HepG2 (cell line): ENCODE data around the gene TMEM176A.

Experiments
- EED ChIP-seq: sonication (generic); formaldehyde crosslinking; IDR thresholded peaks from 2 replicates; pipeline ENCODE4 v1.5.0; 2020; ENCODE audit warnings: mild to moderate bottlenecking, missing genetic modification reagents
- FOSL2 ChIP-seq: sonication (generic); formaldehyde crosslinking; IDR thresholded peaks from 2 replicates; pipeline ENCODE4 v1.4.0; 2020; ENCODE audit warnings: missing genetic modification reagents
- RERE ChIP-seq: IDR thresholded peaks from 2 replicates; pipeline ENCODE4 v1.6.1; 2016; ENCODE audit warnings: low read depth, missing genetic modification reagents, missing compliant biosample characterization
- SMC3 ChIP-seq: IDR thresholded peaks from 2 replicates; pipeline ENCODE4 v1.6.1; 2011; ENCODE audit warnings: low read length, improper control_type of control experiment
- SP1 ChIP-seq, 2 experiments: fragments of 450-650 bp in 1 of 2; sonication (generic) in 1 of 2; formaldehyde crosslinking in 1 of 2; IDR thresholded peaks; 2 replicates each; pipeline versions ENCODE4 v1.4.0 to v1.6.1; 2016 to 2020; ENCODE audit warnings: missing genetic modification reagents in 1 of 2
- ZFX ChIP-seq: sonication (generic); formaldehyde crosslinking; IDR thresholded peaks from 2 replicates; pipeline ENCODE4 v1.4.0; 2020; ENCODE audit warnings: mild to moderate bottlenecking, low read depth, missing genetic modification reagents, moderate library complexity
- TF ChIP-seq, protein P1 (sequence below): sonication (generic); formaldehyde crosslinking; IDR thresholded peaks from 2 replicates; pipeline ENCODE4 v1.9.0; 2022; ENCODE audit warnings: low read depth, missing genetic modification reagents

- TF ChIP-seq FOSL2 (CRISPR knock-in tag) (no peak), SMC3 (no peak), EED (CRISPR knock-in tag) (no peak), SP1 (IDR thresholded peaks at IDR 0.05) (no peak), SP1 (CRISPR knock-in tag; IDR thresholded peaks at IDR 0.05) (no peak), RERE (CRISPR knock-in tag) (no peak), ZFX (CRISPR knock-in tag) (no peak)
- TF ChIP-seq, protein P1, sequence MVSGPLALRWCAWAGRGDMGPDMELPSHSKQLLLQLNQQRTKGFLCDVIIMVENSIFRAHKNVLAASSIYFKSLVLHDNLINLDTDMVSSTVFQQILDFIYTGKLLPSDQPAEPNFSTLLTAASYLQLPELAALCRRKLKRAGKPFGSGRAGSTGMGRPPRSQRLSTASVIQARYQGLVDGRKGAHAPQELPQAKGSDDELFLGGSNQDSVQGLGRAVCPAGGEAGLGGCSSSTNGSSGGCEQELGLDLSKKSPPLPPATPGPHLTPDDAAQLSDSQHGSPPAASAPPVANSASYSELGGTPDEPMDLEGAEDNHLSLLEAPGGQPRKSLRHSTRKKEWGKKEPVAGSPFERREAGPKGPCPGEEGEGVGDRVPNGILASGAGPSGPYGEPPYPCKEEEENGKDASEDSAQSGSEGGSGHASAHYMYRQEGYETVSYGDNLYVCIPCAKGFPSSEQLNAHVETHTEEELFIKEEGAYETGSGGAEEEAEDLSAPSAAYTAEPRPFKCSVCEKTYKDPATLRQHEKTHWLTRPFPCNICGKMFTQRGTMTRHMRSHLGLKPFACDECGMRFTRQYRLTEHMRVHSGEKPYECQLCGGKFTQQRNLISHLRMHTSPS (CRISPR knock-in tag), result no peak
Observed at GRCh38 chr7:150814328-150815001, 13.9 kb downstream of the TMEM176A start.
